ENCODE data around the gene SLAMF9.
"Not testable (repeated sequence)": the region's sequence is repeated elsewhere in the genome, so short reads cannot be mapped to it uniquely, and the experiment has no call there.

The SLAMF9 gene

DNA sequence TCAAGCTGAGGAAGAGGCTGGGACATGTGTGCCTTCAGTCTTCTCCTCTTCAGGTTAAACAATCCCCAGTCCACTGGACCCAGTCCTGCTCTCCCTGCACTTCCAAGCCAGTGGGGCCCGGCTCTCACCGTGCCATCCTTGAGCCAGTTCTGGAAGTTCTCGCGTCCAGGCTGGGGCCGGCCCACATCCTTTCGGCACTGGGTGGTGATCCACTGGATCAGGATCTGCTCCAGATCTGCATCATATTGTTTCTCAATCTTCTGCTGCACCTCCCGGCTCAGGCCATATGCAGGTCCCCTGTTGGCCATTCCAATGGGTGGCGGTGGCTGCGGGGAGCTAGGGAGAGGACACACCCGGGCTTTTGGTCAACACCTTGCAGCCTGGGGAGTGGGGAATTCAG lies 33.8 kb downstream of the SLAMF9 start:
- DNase-seq, result no peak

DNA sequence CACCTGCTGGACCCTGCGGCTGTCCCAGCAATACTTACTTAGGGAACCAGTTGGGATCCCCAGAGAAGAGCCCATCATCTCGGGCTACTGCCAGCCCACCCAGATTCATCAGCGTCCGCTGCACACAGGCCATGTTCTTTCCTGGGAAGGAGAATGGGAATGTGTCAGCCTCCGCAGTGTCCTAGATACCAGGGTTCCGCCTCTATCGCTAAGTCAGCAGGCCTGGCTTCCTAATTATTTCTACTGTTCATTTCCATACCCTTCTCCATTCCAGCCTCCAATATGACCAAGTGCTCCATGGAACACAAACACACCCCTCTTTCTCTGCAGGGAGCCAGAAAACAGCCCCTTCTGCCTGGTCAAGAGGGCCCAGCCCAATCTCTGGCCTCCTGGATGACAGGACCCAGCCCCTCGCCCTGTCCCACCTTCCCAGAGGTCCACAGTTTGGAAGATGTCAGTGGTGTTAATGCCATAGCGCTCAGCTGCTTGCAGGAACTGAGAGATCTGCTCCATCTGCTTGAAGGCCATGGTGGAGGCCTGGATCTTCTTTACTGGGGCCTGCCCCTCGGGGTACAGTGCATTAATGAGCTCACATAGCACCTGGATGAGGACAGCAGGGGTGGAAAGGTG lies 34.7 kb downstream of the SLAMF9 start:
- DNase-seq, result no peak

DNA sequence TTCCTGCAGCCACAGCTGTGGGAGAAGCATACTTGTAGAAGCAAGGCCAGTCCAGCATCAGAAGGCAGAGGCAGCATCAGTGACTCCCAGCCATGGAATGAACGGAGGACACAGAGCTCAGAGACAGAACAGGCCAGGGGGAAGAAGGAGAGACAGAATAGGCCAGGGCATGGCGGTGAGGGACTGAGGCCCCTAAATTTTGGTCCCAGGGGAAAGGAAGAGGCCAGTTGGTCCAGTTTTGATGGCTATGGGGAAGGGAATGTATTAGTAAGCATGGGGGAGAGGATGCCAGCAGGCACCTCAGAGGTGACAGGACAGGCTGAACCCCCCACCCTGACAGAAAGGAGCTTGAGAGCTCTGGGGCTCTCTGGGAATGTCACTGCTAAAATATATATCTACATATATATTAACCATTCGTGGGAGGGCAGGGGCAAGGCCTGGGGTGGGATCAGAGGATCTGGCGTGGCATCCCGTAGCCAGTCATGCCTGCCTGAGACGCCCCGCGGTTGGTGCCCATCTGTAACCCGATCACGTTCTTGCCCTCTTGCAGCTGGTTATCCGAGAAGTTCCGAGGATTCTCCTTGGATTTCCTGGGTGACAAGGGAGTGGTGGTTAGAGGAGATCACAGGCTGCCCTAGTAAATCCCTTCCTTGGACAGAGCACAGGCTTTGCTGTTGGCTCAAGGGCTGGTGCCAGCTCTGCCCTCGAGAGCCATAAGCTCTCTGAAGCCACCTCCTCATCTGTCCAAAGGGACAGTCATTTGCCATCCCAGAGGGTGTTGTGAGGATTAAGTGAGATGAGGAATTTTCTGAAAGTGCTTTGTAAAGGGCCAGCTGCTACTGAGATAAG lies 35.5 kb downstream of the SLAMF9 start:
- no peak for DNase-seq

DNA sequence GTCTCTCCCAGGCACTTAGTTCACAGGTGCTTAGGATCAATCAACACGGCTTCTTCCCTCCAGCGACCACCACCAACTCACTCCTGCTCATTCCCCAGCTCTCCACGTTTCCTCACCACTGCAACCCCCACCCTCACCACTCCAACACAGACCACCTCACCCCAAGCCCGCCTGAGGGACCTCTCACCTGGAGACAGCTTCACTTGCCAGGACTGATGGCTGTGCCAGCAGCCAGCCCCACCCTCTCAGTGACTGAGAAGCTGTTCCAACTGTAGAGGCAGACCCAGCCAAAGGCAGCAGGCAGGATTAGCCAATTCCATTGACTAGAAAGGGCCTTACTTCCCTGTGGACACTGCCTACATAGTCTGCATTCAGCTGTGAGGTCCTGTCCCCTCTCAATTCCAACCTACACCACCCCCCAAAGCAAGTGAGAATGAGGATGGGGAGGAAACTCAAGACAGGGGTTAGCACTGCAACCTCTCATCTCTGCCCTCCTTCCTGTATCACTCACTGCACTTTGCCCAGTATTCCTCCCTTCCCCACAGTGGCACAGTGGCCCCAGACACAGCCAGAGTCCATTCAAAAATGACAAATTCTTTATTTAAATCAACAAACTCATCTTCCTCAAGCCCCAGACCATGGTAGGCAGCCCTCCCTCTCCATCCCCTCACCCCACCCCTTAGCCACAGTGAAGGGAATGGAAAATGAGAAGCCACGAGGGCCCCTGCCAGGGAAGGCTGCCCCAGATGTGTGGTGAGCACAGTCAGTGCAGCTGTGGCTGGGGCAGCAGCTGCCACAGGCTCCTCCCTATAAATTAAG lies 36.3 kb downstream of the SLAMF9 start:
- no peak for DNase-seq

DNA sequence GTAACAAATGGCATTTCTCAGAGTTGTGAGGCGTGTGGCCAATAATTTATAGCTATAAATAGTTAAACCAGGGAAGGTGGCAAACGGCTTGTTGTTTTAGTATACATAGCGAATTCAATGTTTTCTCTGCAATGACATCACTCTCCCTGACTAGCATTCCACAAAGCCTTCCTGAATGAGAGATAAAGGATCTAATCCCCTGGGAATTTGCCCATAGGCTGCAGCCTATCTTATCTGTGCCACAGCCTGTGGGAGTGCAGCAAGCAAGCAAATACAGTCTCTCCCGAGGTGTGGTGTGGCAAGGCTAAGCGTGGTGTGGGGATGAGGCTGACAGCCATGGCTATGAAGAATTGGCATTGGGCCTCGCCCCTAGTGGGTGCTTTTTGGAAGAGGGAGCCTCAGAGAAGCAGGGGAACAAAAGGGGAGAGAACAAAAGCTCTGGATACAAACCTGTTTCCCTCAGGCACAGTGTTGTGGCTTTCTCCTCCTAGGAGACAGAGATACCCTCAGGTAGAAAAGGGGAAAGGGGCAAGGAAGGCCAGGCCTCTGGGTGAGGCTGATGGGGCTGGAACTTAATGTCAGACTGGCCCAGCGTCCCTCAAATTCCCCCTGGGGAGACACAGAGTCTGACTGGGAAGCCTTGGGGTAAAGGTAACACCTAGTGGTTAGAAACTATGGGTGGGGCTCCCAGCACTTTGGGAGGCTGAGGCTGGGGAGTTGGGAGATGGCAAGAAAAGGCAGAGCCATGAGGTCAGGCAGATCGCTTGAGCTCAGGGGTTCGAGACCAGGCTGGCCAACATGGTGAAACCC lies 37.6 kb downstream of the SLAMF9 start:
- peak; percentile 69 for DNase-seq

DNA sequence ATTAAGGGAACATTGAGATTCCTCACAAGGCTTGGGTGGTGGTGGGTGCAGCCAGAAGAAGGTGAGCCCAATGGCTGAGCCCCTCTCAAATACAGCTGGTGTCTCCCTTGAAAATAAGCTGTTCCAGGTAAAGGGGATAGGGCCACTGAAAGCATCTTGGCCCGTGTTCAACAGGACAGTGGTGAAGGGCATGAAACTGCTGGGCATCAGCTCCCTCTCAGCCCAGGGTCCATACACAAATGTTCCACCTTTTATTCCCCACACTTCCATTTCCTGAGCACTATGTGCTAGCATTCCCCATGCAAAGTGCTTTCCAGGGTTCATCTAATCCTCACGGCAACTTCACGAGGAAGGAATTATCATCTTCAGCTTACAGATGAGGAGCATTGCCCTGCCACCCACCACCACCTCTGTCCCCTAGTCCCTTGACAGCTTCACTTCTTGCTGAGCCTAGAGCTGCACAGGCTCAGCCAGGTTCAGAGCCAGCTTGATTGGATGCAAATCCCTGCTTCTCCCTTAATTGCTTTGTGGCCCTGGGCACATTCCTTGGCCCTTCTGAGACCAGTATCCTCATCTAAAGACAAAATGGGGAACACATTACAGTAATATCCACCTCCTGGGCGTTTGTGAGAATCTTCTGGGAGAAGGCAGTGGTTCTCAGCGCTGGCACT lies 38.3 kb downstream of the SLAMF9 start:
- DNase-seq, result no peak

DNA sequence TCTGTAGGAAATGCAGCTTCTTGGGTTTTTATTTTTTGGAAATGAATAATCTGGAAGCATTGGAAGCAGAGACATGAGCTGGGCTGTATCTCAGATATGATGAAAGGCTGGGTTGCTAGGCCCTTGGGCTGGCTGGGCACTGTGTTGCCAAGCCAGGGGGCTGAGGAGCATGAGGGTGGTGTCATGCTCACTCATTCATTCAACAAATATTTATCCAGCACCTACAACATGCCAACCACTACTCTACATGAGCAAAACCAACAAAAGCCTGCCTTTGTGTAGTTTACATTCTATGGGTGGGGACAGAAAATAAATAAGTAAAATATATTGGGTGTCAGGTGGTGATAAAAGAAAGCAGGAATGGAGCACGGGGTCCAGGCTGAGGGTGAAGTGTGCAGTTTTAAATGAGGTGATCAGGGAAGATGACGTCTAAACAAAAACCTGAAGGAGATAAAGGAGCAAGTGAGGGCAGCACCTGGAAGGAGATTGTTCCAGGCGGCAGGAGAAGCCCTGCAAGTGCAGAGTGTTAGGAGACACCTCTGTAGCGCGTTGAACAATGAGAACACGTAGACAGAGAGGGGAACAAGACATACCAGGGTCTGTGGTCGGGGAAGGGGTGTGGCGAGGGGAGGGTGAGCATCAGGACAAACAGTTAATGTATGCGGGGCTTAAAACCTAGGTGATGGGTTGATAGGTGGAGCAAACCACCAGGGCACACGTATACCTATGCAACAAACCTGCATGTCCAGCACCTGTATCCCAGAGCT lies 39.6 kb downstream of the SLAMF9 start:
- DNase-seq, result no peak

DNA sequence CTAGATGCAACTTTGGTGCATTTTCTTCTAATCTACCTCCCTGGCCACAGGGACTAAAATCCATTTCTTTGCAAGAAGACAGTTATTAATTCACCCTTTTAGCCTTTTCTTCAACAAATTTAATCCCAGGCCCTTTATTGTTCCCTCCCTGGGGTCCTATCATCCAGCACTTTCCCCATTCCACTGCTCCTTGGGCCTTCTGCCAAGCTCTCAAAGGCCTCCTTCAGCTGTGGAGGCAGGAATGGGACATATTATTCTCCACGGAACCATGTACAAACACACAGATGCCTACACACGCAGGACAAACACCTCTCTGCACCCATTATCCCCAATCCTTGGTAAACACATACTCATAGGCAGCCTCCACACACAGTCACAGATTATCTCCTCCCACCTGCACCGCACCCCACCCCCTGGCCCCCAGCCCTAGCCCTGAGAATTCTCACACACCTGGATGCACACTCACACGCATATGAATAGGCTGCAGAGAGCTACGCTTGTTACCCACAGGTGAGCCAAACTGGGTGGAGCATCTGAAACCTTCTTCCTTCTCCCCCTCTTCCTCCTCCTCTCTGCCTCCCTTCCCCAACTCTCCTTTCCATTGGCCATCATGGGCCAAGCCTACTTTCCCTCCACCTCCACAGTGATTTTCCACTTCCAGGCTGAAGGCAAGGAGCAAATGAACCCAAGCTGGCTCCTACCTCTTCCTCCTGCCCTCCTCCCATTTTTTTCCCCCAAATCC lies 40.4 kb downstream of the SLAMF9 start:
- no peak for DNase-seq

DNA sequence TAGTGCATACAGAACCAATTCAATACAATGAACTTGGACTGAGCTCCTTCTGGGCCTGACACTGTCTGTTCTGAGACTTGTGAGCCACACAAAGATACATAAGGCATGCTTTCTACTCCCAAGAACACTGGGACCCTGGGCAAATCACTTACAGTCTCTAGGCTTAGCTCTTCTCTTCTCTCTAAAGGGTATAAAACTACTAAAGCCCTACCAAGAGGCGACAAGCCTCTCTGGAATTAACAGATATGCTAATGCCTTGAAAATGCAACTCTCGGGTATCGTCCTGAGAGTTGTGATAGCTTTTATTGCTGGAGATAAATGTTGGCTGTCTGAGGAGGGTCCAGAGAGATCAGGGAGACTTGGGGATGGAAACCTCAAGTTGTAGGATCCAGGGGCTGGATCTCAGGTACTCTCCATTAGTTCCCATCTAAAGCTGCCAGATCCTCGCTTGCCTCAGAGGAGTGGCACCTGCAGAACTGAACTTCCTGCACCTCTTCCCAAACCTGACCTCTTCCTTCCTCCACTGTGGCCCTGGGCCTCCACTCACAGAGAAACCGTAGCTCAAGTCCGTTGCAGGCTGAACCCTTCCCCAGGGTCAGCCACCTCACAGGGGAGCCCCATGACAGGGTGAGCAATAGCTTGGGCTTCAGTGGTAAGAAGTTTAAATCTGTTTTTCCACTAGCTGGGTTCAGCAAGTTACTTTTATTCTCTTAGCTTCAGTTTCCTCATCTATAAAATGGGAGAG lies 42.5 kb downstream of the SLAMF9 start:
- no peak for DNase-seq

DNA sequence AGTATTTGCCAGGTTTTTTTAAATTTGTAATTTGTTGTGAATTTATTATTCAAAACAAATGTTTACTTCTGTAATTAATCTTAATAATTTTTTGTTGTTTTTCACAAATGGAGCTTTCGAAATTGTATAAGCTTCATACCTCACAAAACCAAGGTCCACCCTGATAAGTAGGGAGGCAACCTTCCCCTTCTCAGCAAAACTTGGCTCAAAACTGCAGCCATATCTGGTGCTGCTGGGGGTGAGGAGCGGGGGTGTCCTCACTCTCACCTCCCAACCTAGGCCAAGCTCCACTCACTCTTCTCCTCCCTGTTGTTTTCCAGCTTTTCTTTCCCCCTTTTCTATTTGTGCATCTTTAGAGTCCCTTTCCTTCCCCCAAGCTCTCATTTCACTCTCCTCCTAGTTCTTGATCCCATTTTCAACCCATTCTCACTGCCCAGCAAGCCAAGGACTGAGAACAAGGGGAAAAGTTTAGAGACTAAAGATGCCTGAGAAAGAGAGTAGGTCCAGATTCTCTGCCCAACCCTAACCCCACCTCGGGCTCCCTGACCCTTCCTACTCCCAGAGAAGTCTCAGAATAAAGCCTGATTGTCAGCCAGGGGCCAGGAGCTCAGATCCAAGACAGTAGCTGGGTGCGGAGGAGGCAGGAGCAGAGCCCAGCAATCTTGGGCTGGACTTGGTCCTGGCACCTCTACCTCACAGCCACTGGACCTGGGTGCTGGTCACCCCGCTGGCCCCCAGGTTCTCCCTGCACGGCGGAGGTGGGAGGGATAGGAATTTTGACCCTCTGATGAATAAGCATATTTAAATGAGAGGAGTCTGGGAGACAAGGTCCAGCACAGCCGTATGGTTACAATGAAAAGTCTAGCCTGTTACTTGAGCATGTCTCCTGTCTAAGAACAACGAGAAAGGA lies 45.8 kb downstream of the SLAMF9 start:
- DNase-seq, result no peak

DNA sequence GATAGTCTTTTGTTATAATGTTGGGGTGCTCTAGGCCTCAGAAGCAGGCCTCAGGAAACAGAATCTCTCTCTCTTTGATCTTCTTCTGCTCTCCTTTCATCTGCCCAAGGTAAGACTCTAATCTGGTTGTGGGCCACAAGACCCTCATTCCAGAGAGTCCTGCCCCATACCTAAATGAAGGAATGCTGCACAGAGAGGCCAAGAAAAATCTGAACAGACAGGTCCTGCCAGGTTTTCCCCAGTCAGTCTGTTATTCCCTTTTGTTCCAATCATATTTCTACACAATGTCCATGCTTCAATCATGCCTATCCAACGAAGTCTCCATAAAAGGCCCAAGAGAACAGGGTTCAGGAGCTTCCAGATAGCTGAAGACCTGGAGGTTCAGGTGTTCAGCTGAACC lies 47.1 kb downstream of the SLAMF9 start:
- no peak for DNase-seq

DNA sequence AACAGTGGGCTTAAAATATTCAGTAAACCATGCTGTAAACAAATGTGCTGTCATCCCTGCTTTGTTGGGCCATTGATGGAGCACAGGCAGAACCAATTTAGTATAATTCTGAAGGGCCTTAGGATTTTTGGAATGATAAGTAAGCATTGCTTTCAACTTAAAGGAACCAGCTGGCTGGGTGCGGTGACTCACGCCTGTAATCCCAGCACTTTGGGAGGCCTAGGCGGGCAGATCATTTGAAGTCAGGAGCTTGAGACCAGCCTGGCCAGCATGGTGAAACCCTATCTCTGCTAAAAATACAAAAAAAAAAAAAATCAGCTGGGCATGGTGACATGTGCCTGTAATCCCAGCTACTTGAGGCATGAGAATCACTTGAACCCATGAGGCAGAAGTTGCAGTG lies 50.0 kb downstream of the SLAMF9 start:
- not testable (repeated sequence) for DNase-seq

DNA sequence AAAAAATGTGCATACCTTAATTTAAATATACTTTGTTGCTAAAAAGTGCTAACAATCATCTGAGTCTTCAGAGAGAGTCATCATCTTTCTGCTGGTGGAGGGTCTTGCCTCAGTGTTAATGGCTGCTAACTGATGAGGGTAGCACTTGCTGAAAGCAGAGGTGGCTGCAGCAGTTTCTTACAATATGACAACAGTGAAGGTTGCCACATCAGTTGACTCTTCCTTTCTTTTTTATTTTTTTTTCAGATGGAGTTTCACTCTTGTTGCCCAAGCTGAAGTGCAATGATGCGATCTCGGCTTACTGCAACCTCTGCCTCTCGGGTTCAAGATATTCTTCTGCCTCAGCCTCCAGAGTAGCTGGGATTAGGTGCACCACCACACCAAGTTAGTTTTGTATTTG lies 51.5 kb downstream of the SLAMF9 start:
- DNase-seq, result no peak
